Kidney (tissue), 14 donors: ENCODE measurements around the gene PPM1H. TPM values are rescaled to one million over a fixed set of nuclear protein-coding genes. Genes with fewer than 3 reads are reported as not detected.

Experiments used
- DNase-seq, 5 donors: peaks; one replicate each; pipeline ENCODE4 v3.0.0-alpha.2; 2013 to 2020
- FAIRE-seq: peaks from 2 replicates; lab custom pipeline; 2012; peaks lifted over from hg19 to GRCh38; lab: Jason Lieb, UNC
- H3K27ac ChIP-seq, 2 donors: one replicate each; pipeline ENCODE4 v1.7.0; 2013; ENCODE audit warnings: low read depth in 2 of 2, low read length in 2 of 2, inconsistent platforms in 1 of 2
- H3K27me3 ChIP-seq: one replicate; pipeline ENCODE4 v1.7.1; 2013; ENCODE audit warnings: low read length, inconsistent platforms; ENCODE audit not compliant: control insufficient read depth, insufficient read depth
- H3K36me3 ChIP-seq, 3 donors: one replicate each; pipeline versions ENCODE4 v1.7.0 to v1.7.1; 2013; ENCODE audit warnings: low read length in 3 of 3, control low read depth in 1 of 3, inconsistent platforms in 1 of 3; ENCODE audit not compliant: insufficient read depth in 3 of 3, control insufficient read depth in 2 of 3
- H3K4me1 ChIP-seq, 3 donors: one replicate each; pipeline versions ENCODE4 v1.7.0 to v1.7.1; 2013; ENCODE audit warnings: low read length in 3 of 3, inconsistent platforms in 1 of 3, low read depth in 1 of 3; ENCODE audit not compliant: control insufficient read depth in 2 of 3, insufficient read depth in 2 of 3
- H3K4me3 ChIP-seq, 3 donors: one replicate each; pipeline versions ENCODE4 v1.7.0 to v1.8.1; 2013; ENCODE audit warnings: low read length in 3 of 3, control low read depth in 1 of 3, inconsistent platforms in 1 of 3
- H3K9ac ChIP-seq, 3 donors: one replicate each; pipeline versions ENCODE4 v1.7.0 to v1.7.1; 2013; ENCODE audit warnings: low read length in 3 of 3, control low read depth in 1 of 3, inconsistent platforms in 1 of 3
- H3K9me3 ChIP-seq, 3 donors: one replicate each; pipeline versions ENCODE4 v1.7.0 to v1.7.1; 2013; ENCODE audit warnings: low read length in 3 of 3, control low read depth in 1 of 3, inconsistent platforms in 1 of 3; ENCODE audit not compliant: control insufficient read depth in 2 of 3, insufficient read depth in 1 of 3
- CTCF ChIP-seq: IDR thresholded peaks from 3 replicates; pipeline ENCODE4 v1.5.1; 2012; ENCODE audit warnings: mild to moderate bottlenecking, moderate library complexity, borderline replicate concordance; ENCODE audit not compliant: insufficient read depth; ENCODE audit errors: extremely low read depth
- intact Hi-C: fragments of 100-400 bp; cut with DNase I; formaldehyde crosslinking; loops from one replicate; pipeline ENCODE4 v1.11.1; 2022
- polyA plus RNA-seq: library from polyadenylated mRNA; stranded (reverse); fragments of 350-450 nt; fragmentation: Illumina TruSeq; extraction: RNeasy Lipid Tissue Mini Kit (QIAGEN cat#74804); gene quantifications from one replicate; pipeline ENCODE4 v1.2.3, GENCODE V29; 2014; ENCODE audit warnings: low read depth, low replicate concordance; ENCODE audit not compliant: insufficient read depth
- total RNA-seq: library from RNA; stranded (reverse); fragmentation: NEBNext Ultra II Directional; extraction: Animal tissue kit (Norgen Biotek cat#: 25700); gene quantifications from one replicate; pipeline ENCODE4 v1.2.1, GENCODE V29; 2021
- donor health status: control.
- donor health status: control.
- donor health status: control.
- donor health status: control.
- donor health status: control.
- donor health status: DM: yes; HTN: yes; CAD: no.
- donor health status: Normal renal cell carcinoma (clear cell type).

Gene PPM1H
- total and polyA plus RNA-seq, 2 donors from 2014 or later: 8.7 to 25.0 TPM

GRCh38 chr12:62758216-62758615, 176.7 kb downstream of the PPM1H start:
- Histone ChIP-seq H3K27ac (no peak overlapping the region), H3K4me1 (peaks cover 2 to 30% (median 8%) of the 10 kb centered on the region in 3 donors), H3K36me3 (no peaks in the 10 kb centered on the region), H3K9me3 (no peaks in the 10 kb centered on the region), H3K9ac (no peak overlapping the region), H3K4me3 (no peak overlapping the region), H3K27me3 (no peaks in the 10 kb centered on the region)
- peak in 2 of 5 donors; percentile 36 to 64 for DNase-seq
- no peak for TF ChIP-seq CTCF
- no peak for FAIRE-seq
- intact Hi-C loops: no loop called here

GRCh38 chr12:62757048-62757447, 177.9 kb downstream of the PPM1H start:
- TF ChIP-seq CTCF: no peak
- no peak overlapping the region for H3K9ac ChIP-seq
- DNase-seq (no peak), FAIRE-seq (no peak)
- H3K9me3 ChIP-seq: no peaks in the 10 kb centered on the region
- H3K27ac ChIP-seq: no peak overlapping the region
- no peaks in the 10 kb centered on the region for H3K36me3 ChIP-seq
- intact Hi-C loops: no loop called here
- no peak overlapping the region for H3K4me3 ChIP-seq
- peaks cover 2 to 23% (median 4%) of the 10 kb centered on the region in 3 donors for H3K4me1 ChIP-seq
- H3K27me3 ChIP-seq: no peaks in the 10 kb centered on the region

GRCh38 chr12:62754706-62755105, 180.2 kb downstream of the PPM1H start:
- peaks cover 0 to 7% (median 0%) of the 10 kb centered on the region in 3 donors for H3K4me1 ChIP-seq
- no peak overlapping the region for H3K27ac ChIP-seq
- no peak for DNase-seq
- no peaks in the 10 kb centered on the region for H3K9me3 ChIP-seq
- TF ChIP-seq CTCF: no peak
- no peak overlapping the region for H3K9ac ChIP-seq
- H3K36me3 ChIP-seq: no peaks in the 10 kb centered on the region
- H3K4me3 ChIP-seq: no peak overlapping the region
- intact Hi-C loops: no loop called here
- H3K27me3 ChIP-seq: no peaks in the 10 kb centered on the region
- FAIRE-seq: no peak

- H3K9me3 ChIP-seq: no peaks in the 10 kb centered on the region
- no peak overlapping the region for H3K9ac ChIP-seq
- intact Hi-C loops: no loop called here
- no peaks in the 10 kb centered on the region for H3K27me3 ChIP-seq
- DNase-seq: no peak
- no peak overlapping the region for H3K27ac ChIP-seq
- TF ChIP-seq CTCF: no peak
- no peak overlapping the region for H3K4me3 ChIP-seq
- H3K36me3 ChIP-seq: no peaks in the 10 kb centered on the region
- FAIRE-seq: no peak
- H3K4me1 ChIP-seq: no peaks in the 10 kb centered on the region
Observed at GRCh38 chr12:62751810-62752155, 183.2 kb downstream of the PPM1H start.
